IPS-18a (cell line): ENCODE measurements around the gene RND3.

ENCODE experiments used
- H3K27ac ChIP-seq: one replicate; pipeline ENCODE4 v1.5.1; 2013; ENCODE audit warnings: low read length
- H3K27me3 ChIP-seq: one replicate; pipeline ENCODE4 v1.6.1; 2013; ENCODE audit warnings: mild to moderate bottlenecking, low read length; ENCODE audit not compliant: control insufficient read depth, insufficient read depth
- H3K36me3 ChIP-seq: one replicate; pipeline ENCODE4 v1.6.1; 2013; ENCODE audit warnings: low read depth, low read length; ENCODE audit not compliant: control insufficient read depth
- H3K4me1 ChIP-seq: one replicate; pipeline ENCODE4 v1.6.1; 2013; ENCODE audit warnings: low read depth, low read length; ENCODE audit not compliant: control insufficient read depth
- H3K4me3 ChIP-seq: one replicate; pipeline ENCODE4 v1.5.1; 2013; ENCODE audit warnings: low read length
- H3K9ac ChIP-seq: one replicate; pipeline ENCODE4 v1.6.1; 2013; ENCODE audit warnings: mild to moderate bottlenecking, low read length, moderate library complexity
- H3K9me3 ChIP-seq: one replicate; pipeline ENCODE4 v1.6.1; 2013; ENCODE audit warnings: low read depth, low read length; ENCODE audit not compliant: control insufficient read depth

The RND3 gene

DNA sequence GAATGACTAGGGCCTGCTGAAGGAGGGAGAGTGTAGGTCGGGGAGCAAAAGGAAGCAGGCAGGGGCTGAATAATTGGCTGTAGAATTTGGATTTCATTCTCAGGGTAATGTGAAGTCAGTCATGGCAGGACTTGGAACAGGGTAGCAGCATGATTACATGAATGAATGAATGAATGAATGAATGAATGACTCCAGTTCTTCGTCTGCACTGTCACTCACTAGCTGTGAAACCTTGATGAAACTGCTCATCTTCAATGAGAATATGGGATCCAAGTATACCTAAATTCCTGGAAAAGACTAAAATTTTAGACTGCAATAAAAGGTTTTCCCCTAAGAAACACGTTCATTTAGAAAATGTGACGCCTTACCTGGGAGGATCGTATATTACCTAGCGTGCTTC is 3.0 kb upstream of the RND3 start:
- no peaks in the 10 kb centered on the region for H3K9me3 ChIP-seq
- no peak overlapping the region for H3K4me3 ChIP-seq
- no peaks in the 10 kb centered on the region for H3K4me1 ChIP-seq
- no peak overlapping the region for H3K27ac ChIP-seq
- H3K9ac ChIP-seq: no peak overlapping the region
- H3K27me3 ChIP-seq: no peaks in the 10 kb centered on the region
- no peaks in the 10 kb centered on the region for H3K36me3 ChIP-seq

DNA sequence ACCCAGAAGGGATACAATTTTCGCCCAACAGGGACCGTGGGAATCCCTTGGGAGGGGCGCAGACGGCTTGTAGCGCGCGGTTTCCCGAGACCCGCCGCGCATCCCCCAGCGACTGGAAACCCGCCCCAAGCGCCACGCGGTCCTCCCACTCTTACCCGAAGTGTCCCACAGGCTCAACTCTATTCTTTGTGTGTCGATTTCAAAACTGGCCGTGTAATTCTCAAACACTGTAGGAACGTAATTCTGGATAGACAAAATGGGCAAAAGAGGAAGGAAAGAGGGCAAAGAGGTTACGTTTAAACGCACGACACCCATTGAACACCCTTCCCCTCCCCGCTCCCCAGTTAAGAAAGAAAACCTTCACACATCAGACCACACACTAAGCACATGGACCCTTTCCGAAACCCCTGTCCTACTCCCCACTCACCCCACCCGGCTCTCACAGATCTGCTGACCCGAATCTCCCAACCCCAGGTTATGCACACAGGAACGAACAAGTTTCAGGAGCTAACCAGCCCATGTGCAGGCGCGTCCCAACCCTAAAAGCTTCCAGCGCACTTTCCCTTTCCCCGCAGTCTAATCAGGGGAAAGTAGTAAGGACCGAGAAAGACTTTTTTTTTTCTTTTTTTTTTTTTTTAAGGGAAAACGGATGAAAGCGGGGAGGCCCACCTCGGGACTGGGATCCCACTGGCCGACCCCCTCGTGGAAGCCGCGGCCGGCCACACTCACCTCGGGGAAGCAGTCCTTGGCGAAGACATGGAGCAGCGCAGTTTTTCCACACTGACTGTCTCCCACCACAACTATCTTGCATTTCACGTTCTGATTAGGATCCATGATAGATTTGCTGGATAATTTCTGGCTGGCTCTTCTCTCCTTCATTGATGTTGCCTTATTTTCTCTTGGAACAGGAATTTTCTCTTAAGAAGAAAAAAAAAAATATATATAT is 655 bp downstream of the RND3 start:
- Histone ChIP-seq H3K27ac (no peak overlapping the region), H3K9me3 (no peaks in the 10 kb centered on the region), H3K4me1 (peaks cover 20% of the 10 kb centered on the region), H3K9ac (peak overlapping the region; percentile 79), H3K27me3 (no peaks in the 10 kb centered on the region), H3K4me3 (peak overlapping the region; percentile 93), H3K36me3 (no peaks in the 10 kb centered on the region)

DNA sequence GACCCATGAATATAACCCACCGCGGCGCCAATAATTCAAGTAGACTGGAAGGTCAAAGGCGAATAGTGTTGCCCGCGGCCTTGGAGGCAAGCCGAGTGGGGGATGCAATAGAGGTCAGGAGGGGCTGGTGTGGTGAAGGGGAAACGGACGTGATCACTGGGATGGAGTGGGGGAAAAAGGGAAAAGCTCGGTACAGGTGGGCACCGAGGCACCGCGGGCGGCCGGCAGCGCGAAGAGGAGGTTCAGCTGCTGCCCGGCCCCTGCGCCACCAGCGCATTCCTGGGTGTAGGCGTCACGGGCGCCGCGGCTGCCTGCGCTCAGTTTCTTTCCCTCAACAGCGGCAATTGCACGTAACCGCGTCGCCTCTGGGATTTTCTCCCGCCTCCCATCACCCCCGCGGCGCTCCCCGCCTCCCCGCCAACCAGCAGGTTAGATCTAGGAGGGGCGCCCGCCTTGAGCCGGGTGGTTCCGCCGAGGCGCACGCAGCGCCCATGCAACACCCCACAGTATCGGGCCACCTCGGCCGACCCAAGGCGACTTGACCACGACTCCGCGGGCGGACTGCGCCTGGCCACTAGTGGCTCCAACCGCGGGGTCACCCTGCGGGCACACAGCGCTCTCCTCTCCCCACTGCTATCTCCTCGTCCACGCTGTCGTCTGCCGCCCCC is 1.5 kb downstream of the RND3 start:
- Histone ChIP-seq H3K27ac (no peak overlapping the region), H3K4me1 (peaks cover 20% of the 10 kb centered on the region), H3K4me3 (peak overlapping the region; percentile 93), H3K9ac (peak overlapping the region; percentile 79), H3K36me3 (no peaks in the 10 kb centered on the region), H3K9me3 (no peaks in the 10 kb centered on the region), H3K27me3 (no peaks in the 10 kb centered on the region)

DNA sequence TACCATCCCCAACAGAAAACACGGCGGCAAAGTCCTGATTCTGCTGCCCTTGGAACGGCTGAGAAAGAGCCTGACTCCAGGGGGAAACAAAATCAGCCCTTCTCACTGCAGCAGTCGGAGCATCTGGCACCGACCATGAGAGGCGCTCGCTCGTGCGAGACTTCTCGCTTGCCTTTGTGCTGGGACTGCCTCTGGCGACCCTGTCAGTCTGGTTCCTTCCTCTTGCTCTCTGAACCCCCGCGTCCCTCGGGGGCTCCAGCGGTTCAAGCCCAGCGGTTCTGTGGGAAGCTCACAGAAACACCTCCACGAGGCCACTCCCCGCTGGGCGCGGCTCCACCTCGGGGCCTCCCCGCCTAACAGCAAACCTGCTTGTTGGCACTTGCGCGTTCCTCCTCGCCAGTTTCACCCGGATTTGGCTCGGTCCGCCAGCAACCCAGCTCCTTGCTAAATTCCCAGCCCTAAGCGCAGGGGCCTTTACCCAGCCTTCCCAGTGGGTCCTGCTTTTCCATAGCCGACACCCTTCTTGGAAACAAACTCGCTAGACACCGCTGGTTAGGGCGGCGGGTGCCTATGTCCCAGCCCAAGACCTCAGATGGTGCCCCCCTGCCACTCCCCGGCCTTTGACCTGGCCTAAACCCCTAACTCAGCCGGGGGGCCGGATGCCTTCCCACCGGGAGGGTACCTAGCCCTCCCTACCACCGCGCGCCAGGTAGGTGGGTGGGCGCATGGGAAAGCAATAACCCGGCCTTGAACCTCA is 2.2 kb downstream of the RND3 start:
- H3K9ac ChIP-seq: peak overlapping the region; percentile 79
- no peaks in the 10 kb centered on the region for H3K36me3 ChIP-seq
- no peak overlapping the region for H3K27ac ChIP-seq
- H3K4me1 ChIP-seq: peaks cover 20% of the 10 kb centered on the region
- peak overlapping the region; percentile 93 for H3K4me3 ChIP-seq
- no peaks in the 10 kb centered on the region for H3K9me3 ChIP-seq
- H3K27me3 ChIP-seq: no peaks in the 10 kb centered on the region

DNA sequence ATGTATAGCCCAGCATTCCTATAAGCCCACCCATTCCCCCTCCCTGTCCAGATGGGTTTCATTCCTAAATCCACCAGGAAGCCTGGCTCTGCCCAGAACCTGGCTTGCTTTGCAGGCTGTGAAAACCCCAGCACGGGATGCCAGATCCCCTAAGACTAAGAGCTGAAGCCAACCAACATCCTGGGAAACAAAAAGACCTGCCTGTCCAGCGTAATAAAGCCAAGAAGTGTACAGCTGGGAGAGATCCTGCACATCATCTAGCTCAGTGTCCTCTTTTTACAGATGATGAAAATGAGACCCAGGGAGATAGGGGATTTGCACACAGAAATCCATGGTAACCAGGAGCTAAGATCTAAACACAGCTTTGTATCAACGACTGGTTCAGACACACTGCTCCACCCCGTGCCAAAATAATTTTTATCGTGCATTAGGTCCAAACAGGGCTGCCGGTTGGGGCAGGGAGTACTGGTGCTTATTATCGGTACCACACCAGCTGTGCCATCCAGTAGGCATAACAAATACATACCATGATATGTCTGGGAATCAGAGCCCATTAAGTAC is 2.9 kb downstream of the RND3 start:
- Histone ChIP-seq H3K36me3 (peaks cover 3% of the 10 kb centered on the region), H3K27ac (no peak overlapping the region)

DNA sequence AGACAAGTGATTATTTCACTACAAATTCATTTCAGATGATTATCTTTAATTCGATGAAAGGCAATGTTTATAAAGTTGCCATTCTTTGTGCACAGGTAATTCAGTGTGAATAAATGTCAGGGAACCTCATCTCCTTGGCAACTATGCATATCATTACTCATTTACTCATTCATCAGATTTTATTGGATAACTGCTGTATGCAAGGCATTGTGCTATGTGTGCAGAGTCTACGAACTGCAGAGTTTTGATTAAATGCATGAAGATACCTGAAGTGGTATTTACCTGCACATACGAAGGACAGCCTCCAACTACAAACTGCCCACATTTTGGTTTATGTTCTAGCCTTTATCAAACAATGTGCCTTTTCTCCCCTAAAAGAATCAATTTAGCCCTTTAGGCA is 3.5 kb downstream of the RND3 start:
- Histone ChIP-seq H3K9me3 (no peaks in the 10 kb centered on the region), H3K4me3 (peak overlapping the region; percentile 16), H3K27me3 (no peaks in the 10 kb centered on the region), H3K9ac (no peak overlapping the region), H3K36me3 (peaks cover 4% of the 10 kb centered on the region), H3K27ac (no peak overlapping the region), H3K4me1 (peaks cover 25% of the 10 kb centered on the region)

More for the DNA sequence above, 2.9 kb downstream of the RND3 start:
- Histone ChIP-seq H3K9ac (peak overlapping the region; percentile 79), H3K4me1 (peaks cover 23% of the 10 kb centered on the region), H3K4me3 (peak overlapping the region; percentile 93), H3K9me3 (no peaks in the 10 kb centered on the region), H3K27me3 (no peaks in the 10 kb centered on the region)

DNA sequence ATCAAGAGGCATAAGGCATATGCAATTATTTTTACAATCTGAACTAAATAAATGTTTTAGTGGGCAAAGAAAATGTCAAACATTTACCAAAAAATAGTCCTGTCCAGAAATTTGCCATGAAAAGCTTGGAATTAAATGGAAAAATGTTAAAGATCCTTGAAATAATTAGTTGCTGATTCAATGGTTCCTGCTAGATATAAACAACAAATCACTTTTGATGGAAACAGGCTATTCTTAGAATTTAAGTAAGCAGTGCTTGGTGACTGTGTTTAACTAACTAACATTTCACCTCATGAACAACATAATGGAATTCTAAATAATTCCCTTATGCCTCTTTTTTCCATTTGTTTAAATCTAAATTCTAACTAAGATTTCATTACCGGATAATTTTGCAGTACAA is 3.9 kb downstream of the RND3 start:
- Histone ChIP-seq H3K4me1 (peaks cover 30% of the 10 kb centered on the region), H3K27me3 (no peaks in the 10 kb centered on the region), H3K27ac (no peak overlapping the region), H3K9me3 (no peaks in the 10 kb centered on the region), H3K9ac (no peak overlapping the region), H3K4me3 (no peak overlapping the region), H3K36me3 (peaks cover 4% of the 10 kb centered on the region)

DNA sequence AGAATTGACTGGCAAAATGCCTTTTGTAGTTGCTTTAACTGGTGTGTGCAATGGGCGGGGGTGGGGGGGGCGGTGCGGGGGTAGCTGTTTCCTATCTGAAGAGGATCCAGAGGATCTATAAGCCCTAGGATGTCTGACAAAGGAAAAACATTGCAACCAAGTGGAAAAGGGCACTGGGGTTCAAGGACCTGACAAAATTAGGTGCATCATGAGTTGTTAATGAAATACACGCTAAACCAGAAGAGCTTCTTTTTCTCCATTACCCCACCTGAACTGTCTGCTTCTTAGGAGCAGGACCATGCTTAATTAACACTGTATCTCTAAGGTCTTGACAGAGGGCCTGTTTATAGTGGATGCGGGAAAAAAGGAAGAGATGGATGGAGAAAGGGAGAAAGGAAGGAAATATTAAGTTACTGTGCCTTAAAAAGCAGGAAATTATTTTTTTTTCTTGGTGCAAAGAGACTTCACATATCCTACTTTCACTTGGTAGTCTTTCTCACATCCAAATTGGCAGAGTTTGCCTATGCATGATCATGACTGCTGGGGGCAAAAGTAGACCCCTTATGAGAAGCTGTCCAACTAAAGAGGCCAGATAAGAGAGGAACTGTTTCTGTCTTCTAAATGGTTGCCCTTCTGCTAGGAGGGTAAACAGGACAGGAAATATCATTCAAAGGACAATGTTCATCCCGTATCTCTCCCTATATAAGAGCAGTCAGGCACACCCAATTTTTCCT is 4.6 kb downstream of the RND3 start:
- no peak overlapping the region for H3K9ac ChIP-seq
- H3K36me3 ChIP-seq: peaks cover 4% of the 10 kb centered on the region
- H3K4me3 ChIP-seq: no peak overlapping the region
- H3K4me1 ChIP-seq: peaks cover 36% of the 10 kb centered on the region
- no peak overlapping the region for H3K27ac ChIP-seq
- H3K9me3 ChIP-seq: no peaks in the 10 kb centered on the region
- no peaks in the 10 kb centered on the region for H3K27me3 ChIP-seq

DNA sequence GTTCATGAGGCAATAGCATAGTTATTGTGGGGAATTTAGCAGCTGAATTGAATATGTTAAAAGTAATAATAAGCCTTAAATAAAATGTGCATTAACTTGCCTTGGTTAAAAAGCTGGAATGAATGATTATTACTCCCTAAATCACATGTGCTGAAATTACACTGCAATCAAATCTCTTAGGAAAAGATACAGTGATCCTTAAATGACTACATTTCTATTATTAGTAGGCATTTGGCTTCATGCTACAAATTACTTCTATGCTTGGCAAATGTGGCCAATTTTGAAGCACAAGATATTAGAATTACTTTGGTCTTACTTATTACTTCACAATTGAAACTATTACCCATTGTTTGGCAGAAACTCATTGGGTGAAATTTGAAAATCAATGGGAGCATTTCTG is 5.4 kb downstream of the RND3 start:
- Histone ChIP-seq H3K9ac (no peak overlapping the region), H3K36me3 (peaks cover 4% of the 10 kb centered on the region)

DNA sequence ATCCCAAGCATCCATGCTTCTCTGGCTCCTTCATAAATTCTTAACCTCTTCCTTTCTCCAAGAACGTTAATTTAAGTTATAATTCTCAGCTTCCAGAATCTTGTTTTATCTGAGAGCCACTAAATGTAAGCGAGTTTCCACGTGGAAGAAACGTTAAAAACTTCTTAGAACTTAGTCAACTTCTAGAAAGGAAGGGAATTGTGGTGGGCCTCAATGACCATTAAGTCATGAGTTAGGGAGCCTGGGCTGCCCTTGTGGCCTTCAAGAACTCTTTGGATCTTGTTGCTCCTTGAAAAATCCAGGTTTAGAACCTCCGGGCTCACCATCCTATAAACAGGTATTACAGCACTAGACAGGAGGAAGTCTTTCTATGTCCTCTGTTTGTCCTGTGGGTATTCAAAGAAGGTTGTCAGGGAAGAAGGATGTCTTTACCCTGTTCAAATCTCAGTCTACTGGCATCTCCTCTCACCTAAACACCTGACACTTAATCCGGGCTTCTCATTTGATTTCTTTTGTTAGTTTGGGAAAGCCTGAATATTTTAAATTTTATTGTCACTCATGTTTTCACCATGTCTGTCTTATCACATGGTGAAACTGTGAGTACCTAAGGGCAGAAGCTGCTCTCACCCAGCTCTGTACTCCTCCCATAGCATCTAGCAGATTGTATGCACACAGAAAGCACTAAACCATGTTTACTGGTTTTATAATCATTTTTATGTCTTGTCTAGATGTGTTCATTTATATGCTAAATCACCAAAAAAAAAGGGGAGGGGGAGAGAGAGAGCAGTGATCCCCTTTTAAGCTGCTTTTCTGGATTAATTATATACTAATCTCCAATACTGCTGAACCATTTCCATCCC is 6.3 kb downstream of the RND3 start:
- Histone ChIP-seq H3K4me1 (peaks cover 45% of the 10 kb centered on the region), H3K27ac (no peak overlapping the region), H3K36me3 (peaks cover 4% of the 10 kb centered on the region), H3K9me3 (no peaks in the 10 kb centered on the region), H3K9ac (no peak overlapping the region), H3K4me3 (no peak overlapping the region), H3K27me3 (no peaks in the 10 kb centered on the region)

More for the DNA sequence above, 5.4 kb downstream of the RND3 start:
- Histone ChIP-seq H3K4me3 (no peak overlapping the region), H3K27ac (no peak overlapping the region), H3K9me3 (no peaks in the 10 kb centered on the region), H3K27me3 (no peaks in the 10 kb centered on the region), H3K4me1 (peaks cover 43% of the 10 kb centered on the region)
